IPS-18a (cell line): ENCODE data around the gene GMCL2.

ENCODE experiments used
- H3K27ac ChIP-seq: one replicate; pipeline ENCODE4 v1.5.1; 2013; ENCODE audit warnings: low read length
- H3K27me3 ChIP-seq: one replicate; pipeline ENCODE4 v1.6.1; 2013; ENCODE audit warnings: mild to moderate bottlenecking, low read length; ENCODE audit not compliant: control insufficient read depth, insufficient read depth
- H3K36me3 ChIP-seq: one replicate; pipeline ENCODE4 v1.6.1; 2013; ENCODE audit warnings: low read depth, low read length; ENCODE audit not compliant: control insufficient read depth
- H3K4me1 ChIP-seq: one replicate; pipeline ENCODE4 v1.6.1; 2013; ENCODE audit warnings: low read depth, low read length; ENCODE audit not compliant: control insufficient read depth
- H3K4me3 ChIP-seq: one replicate; pipeline ENCODE4 v1.5.1; 2013; ENCODE audit warnings: low read length
- H3K9ac ChIP-seq: one replicate; pipeline ENCODE4 v1.6.1; 2013; ENCODE audit warnings: mild to moderate bottlenecking, low read length, moderate library complexity
- H3K9me3 ChIP-seq: one replicate; pipeline ENCODE4 v1.6.1; 2013; ENCODE audit warnings: low read depth, low read length; ENCODE audit not compliant: control insufficient read depth

GMCL2 gene

DNA sequence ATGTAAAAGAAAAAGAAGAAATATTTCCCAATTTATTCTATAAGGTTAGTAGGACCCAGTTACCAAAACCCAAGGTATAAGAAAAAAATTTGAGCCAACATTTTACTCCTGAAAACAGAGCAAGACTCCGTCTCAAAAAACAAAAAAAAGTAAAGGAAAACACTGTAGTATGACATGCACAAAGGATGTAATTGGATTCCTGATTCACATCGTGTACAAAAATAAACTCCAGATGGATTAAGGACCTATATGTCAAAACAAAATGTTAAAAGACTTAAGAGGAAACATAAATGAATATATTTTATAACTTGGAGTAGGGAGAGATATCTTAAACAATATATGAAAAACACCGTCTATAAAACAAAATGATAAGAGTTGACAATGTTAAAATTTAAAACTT is 31.7 kb upstream of the GMCL2 start:
- Histone ChIP-seq H3K4me1 (peaks cover 10% of the 10 kb centered on the region), H3K36me3 (peaks cover 35% of the 10 kb centered on the region), H3K9me3 (no peaks in the 10 kb centered on the region), H3K27me3 (no peaks in the 10 kb centered on the region), H3K4me3 (no peak overlapping the region), H3K27ac (no peak overlapping the region), H3K9ac (no peak overlapping the region)

GRCh38 chr5:178218237-178218776 is 31.1 kb upstream of the GMCL2 start:
- H3K36me3 ChIP-seq: peaks cover 41% of the 10 kb centered on the region

GRCh38 chr5:178216779-178217178 is 29.6 kb upstream of the GMCL2 start:
- Histone ChIP-seq H3K9ac (no peak overlapping the region), H3K27ac (no peak overlapping the region), H3K9me3 (no peaks in the 10 kb centered on the region), H3K4me3 (no peak overlapping the region), H3K36me3 (peaks cover 55% of the 10 kb centered on the region), H3K4me1 (no peaks in the 10 kb centered on the region), H3K27me3 (no peaks in the 10 kb centered on the region)

More at GRCh38 chr5:178218237-178218776, 31.1 kb upstream of the GMCL2 start:
- H3K4me3 ChIP-seq: no peak overlapping the region
- H3K27me3 ChIP-seq: no peaks in the 10 kb centered on the region
- no peak overlapping the region for H3K27ac ChIP-seq
- H3K9me3 ChIP-seq: no peaks in the 10 kb centered on the region
- no peak overlapping the region for H3K9ac ChIP-seq
- H3K4me1 ChIP-seq: peaks cover 6% of the 10 kb centered on the region

- H3K4me3 ChIP-seq: no peak overlapping the region
- no peak overlapping the region for H3K9ac ChIP-seq
- peaks cover 56% of the 10 kb centered on the region for H3K36me3 ChIP-seq
- H3K27me3 ChIP-seq: no peaks in the 10 kb centered on the region
- no peaks in the 10 kb centered on the region for H3K4me1 ChIP-seq
- H3K9me3 ChIP-seq: no peaks in the 10 kb centered on the region
- H3K27ac ChIP-seq: no peak overlapping the region
These were observed 28.9 kb upstream of the GMCL2 start for GRCh38 chr5:178216088-178216534.

GRCh38 chr5:178215280-178216002 is 28.3 kb upstream of the GMCL2 start:
- no peaks in the 10 kb centered on the region for H3K27me3 ChIP-seq
- H3K36me3 ChIP-seq: peaks cover 63% of the 10 kb centered on the region
- H3K9ac ChIP-seq: no peak overlapping the region
- no peaks in the 10 kb centered on the region for H3K9me3 ChIP-seq
- H3K4me1 ChIP-seq: no peaks in the 10 kb centered on the region
- no peak overlapping the region for H3K27ac ChIP-seq
- no peak overlapping the region for H3K4me3 ChIP-seq

GRCh38 chr5:178214160-178214803 is 27.1 kb upstream of the GMCL2 start:
- H3K4me3 ChIP-seq: no peak overlapping the region
- no peak overlapping the region for H3K27ac ChIP-seq
- no peaks in the 10 kb centered on the region for H3K4me1 ChIP-seq
- H3K36me3 ChIP-seq: peaks cover 74% of the 10 kb centered on the region
- no peaks in the 10 kb centered on the region for H3K9me3 ChIP-seq
- H3K27me3 ChIP-seq: no peaks in the 10 kb centered on the region
- no peak overlapping the region for H3K9ac ChIP-seq

DNA sequence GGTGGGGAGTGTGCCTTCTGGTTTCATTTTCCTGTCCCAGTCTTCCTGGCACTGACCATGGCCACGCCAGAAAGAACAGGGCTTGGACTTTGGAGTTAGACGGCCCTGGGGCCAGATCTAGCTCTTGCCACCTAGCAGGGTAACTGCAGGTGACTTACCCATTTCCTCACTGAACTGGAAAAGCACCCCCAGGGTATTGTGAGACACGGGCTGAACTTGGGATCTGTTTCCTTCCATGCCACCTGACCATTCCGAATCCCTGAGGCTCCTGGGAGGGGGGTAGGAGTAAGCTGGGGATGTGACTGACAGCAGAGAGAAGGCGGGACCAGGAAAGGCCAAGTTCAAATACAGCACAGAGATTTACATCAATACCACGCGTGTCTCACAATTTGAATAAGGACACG is 26.6 kb upstream of the GMCL2 start:
- Histone ChIP-seq H3K4me1 (no peaks in the 10 kb centered on the region), H3K36me3 (peaks cover 80% of the 10 kb centered on the region), H3K9me3 (no peaks in the 10 kb centered on the region), H3K4me3 (no peak overlapping the region), H3K27me3 (no peaks in the 10 kb centered on the region), H3K27ac (no peak overlapping the region), H3K9ac (no peak overlapping the region)

DNA sequence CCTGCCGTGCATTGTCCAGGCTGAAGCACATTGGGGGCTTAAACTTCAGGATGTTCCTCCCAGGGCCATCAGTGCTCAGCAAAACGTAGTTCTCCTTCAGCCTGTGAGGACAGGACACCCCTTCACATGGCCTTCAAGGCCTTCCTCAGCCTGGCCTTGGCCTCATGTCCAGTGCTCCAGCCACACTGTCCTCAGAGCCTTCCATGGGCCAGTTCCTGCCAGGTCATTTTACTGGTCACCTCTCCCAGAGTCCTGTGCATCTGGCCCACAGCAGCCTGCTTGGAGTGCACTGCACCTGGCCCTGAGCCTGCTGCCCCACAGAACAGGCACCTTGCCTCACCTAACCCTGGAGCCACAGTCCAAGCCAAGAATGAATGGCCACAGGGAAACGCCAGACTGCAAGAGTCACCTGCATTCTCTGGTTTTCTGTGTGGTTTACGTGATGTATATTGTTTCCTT is 25.9 kb upstream of the GMCL2 start:
- H3K36me3 ChIP-seq: peaks cover 87% of the 10 kb centered on the region
- H3K4me1 ChIP-seq: no peaks in the 10 kb centered on the region
- no peaks in the 10 kb centered on the region for H3K27me3 ChIP-seq
- H3K9me3 ChIP-seq: no peaks in the 10 kb centered on the region
- H3K9ac ChIP-seq: no peak overlapping the region
- no peak overlapping the region for H3K4me3 ChIP-seq
- H3K27ac ChIP-seq: no peak overlapping the region

DNA sequence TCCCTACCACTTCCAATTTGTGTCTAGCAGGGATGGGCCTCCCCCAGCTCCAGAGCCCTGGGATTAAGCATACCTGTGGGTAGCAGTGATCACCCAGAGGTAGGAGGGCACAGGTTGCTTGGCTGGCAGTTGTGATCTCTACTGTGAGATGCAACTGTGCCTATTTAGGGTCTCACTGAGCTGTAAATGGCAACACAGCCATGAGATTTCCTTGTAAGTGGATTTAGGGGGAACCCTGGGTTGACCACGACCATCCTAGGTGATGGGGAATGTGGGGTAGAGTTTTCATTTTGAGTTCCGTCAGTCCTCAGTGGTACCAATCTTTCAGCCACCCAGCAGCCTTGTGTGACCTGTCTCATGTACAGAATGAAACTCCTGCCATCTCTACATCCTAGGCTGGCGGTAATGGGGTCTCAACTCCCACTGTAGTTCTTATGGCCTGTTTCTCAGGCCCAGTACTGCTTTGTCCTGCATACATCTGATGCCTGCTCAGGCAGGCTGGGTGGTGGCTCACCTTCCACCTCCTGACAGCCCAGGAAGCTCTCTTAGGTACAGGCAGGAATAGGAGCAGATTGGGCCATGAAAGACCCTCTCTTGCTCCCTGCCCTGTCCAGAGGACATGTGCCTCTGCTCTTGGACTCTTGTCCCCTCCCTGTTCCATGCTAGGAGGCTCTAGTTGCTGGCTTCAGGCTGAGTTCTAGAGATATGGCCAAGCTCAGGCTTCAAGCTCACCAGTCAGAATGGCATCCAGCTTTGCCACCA is 25.3 kb upstream of the GMCL2 start:
- no peak overlapping the region for H3K27ac ChIP-seq
- no peaks in the 10 kb centered on the region for H3K4me1 ChIP-seq
- no peak overlapping the region for H3K4me3 ChIP-seq
- H3K27me3 ChIP-seq: no peaks in the 10 kb centered on the region
- no peak overlapping the region for H3K9ac ChIP-seq
- H3K9me3 ChIP-seq: no peaks in the 10 kb centered on the region
- peaks cover 93% of the 10 kb centered on the region for H3K36me3 ChIP-seq

- Histone ChIP-seq H3K4me1 (peaks cover 4% of the 10 kb centered on the region), H3K36me3 (peaks cover 98% of the 10 kb centered on the region), H3K9me3 (no peaks in the 10 kb centered on the region), H3K4me3 (no peak overlapping the region), H3K9ac (no peak overlapping the region), H3K27ac (no peak overlapping the region), H3K27me3 (no peaks in the 10 kb centered on the region)
These were observed 24.2 kb upstream of the GMCL2 start for GRCh38 chr5:178211095-178212048.
